Endothelial cell of umbilical vein (primary cell): ENCODE measurements around the gene DDX47. TPM values are rescaled to one million over a fixed set of nuclear protein-coding genes. Genes with fewer than 3 reads are reported as not detected.

Source experiments
- BruUV-seq: library from RNA; stranded (reverse); fragments of 400-500 nt; replicated peaks from 2 replicates; lab custom pipeline; 2021; lab: Mats Ljungman, UMichigan
- CTCF ChIA-PET: fragments of 300-600, 350-600 bp; sonication (Branson Sonifier 250); formaldehyde crosslinking; loops from one replicate; lab custom pipeline; 2021; ENCODE audit warnings: antibody characterized with exemption, inconsistent platforms; lab: Charles Lee
- POLR2A ChIA-PET: fragments of 300-600, 350-600 bp; sonication (Branson Sonifier 250); formaldehyde crosslinking; loops from one replicate; lab custom pipeline; 2021; ENCODE audit warnings: antibody characterized with exemption, inconsistent platforms; lab: Charles Lee
- DNase-seq: peaks from one replicate; pipeline ENCODE4 v3.0.0-alpha.2; 2011; ENCODE audit warnings: low read depth, low spot score
- FAIRE-seq: peaks from 2 replicates; lab custom pipeline; 2011; peaks lifted over from hg19 to GRCh38; lab: Jason Lieb, UNC
- H2AFZ ChIP-seq: 2 replicates; pipeline ENCODE4 v1.6.0; 2012; ENCODE audit warnings: low read depth, low read length, control low read depth, inconsistent platforms
- H3K27ac ChIP-seq: 2 replicates; pipeline ENCODE4 v1.5.1; 2011; ENCODE audit warnings: low read depth, mild to moderate bottlenecking, control low read depth, low read length, moderate library complexity; ENCODE audit not compliant: insufficient read depth
- H3K27me3 ChIP-seq, 2 experiments: 2 replicates each; pipeline versions ENCODE4 v1.6.0 to v1.6.1; 2011; ENCODE audit warnings: low read length in 2 of 2, mixed read lengths in 1 of 2; ENCODE audit not compliant: control insufficient read depth in 2 of 2, insufficient read depth in 2 of 2
- H3K36me3 ChIP-seq, 2 experiments: 2 replicates in 1 of 2; 3 replicates in 1 of 2; pipeline ENCODE4 v1.5.1; 2011; ENCODE audit warnings: low read length in 2 of 2, mild to moderate bottlenecking in 1 of 2, moderate library complexity in 1 of 2; ENCODE audit not compliant: control insufficient read depth in 2 of 2, insufficient read depth in 2 of 2; ENCODE audit errors: extremely low read depth in 1 of 2
- H3K4me1 ChIP-seq: 3 replicates; pipeline ENCODE4 v1.5.1; 2011; ENCODE audit warnings: mild to moderate bottlenecking, low read length; ENCODE audit not compliant: control insufficient read depth, insufficient read depth; ENCODE audit errors: extremely low read depth
- H3K4me2 ChIP-seq: 2 replicates; pipeline ENCODE4 v1.6.1; 2011; ENCODE audit warnings: low read length, control low read depth, mixed read lengths; ENCODE audit not compliant: insufficient read depth
- H3K4me3 ChIP-seq, 3 experiments: fragments of 200-600 bp in 1 of 3; sonication (generic), shearing (Covaris generic) in 1 of 3; replicated peaks in 1 of 3; 2 replicates each; pipeline ENCODE4 v1.5.1; 2011 to 2016; ENCODE audit warnings: control low read depth in 3 of 3, low read length in 3 of 3, mild to moderate bottlenecking in 2 of 3, inconsistent platforms in 1 of 3, low read depth in 1 of 3, moderate library complexity in 1 of 3; ENCODE audit not compliant: insufficient read depth in 1 of 3
- H3K79me2 ChIP-seq: 2 replicates; pipeline ENCODE4 v1.6.0; 2012; ENCODE audit warnings: low read length, inconsistent platforms; ENCODE audit not compliant: control insufficient read depth, insufficient read depth
- H3K9ac ChIP-seq: replicated peaks from 2 replicates; pipeline ENCODE3; 2011; ENCODE audit warnings: low read length, control low read depth; ENCODE audit not compliant: insufficient read depth; ENCODE audit errors: extremely low read depth
- H3K9me1 ChIP-seq: replicated peaks from 3 replicates; pipeline ENCODE4 v1.6.0; 2011; ENCODE audit warnings: mild to moderate bottlenecking, low read length; ENCODE audit not compliant: control insufficient read depth, insufficient read depth; ENCODE audit errors: extremely low read depth
- H3K9me3 ChIP-seq: replicated peaks from 2 replicates; pipeline ENCODE4 v1.5.1; 2012; ENCODE audit warnings: low read length, inconsistent platforms; ENCODE audit not compliant: control insufficient read depth, insufficient read depth
- H4K20me1 ChIP-seq: replicated peaks from 2 replicates; pipeline ENCODE3; 2011; ENCODE audit warnings: mild to moderate bottlenecking, low read length; ENCODE audit not compliant: control insufficient read depth, insufficient read depth; ENCODE audit errors: extremely low read depth
- EZH2 ChIP-seq: IDR thresholded peaks from 2 replicates; pipeline ENCODE4 v1.6.1; 2012; ENCODE audit warnings: borderline replicate concordance, low read depth, mild to moderate bottlenecking, moderate library complexity, low read length, inconsistent platforms; ENCODE audit not compliant: severe bottlenecking
- FOS ChIP-seq: IDR thresholded peaks from 2 replicates; pipeline ENCODE4 v1.6.1; 2011; ENCODE audit warnings: mild to moderate bottlenecking, low read length, moderate library complexity, borderline replicate concordance; ENCODE audit not compliant: insufficient read depth
- GATA2 ChIP-seq: IDR thresholded peaks from 2 replicates; pipeline ENCODE4 v1.7.0; 2011; ENCODE audit warnings: low read depth, mild to moderate bottlenecking, moderate library complexity, mixed read lengths, low read length; ENCODE audit not compliant: insufficient read length, insufficient read depth
- JUN ChIP-seq: IDR thresholded peaks from 2 replicates; pipeline ENCODE4 v1.6.1; 2011; ENCODE audit warnings: borderline replicate concordance, low read depth; ENCODE audit not compliant: insufficient read length, insufficient read depth
- MYC ChIP-seq: IDR thresholded peaks from one replicate; pipeline ENCODE4 v1.6.1; 2011; ENCODE audit warnings: mild to moderate bottlenecking, low read depth, low read length
- POLR2A ChIP-seq: IDR thresholded peaks from 2 replicates; pipeline ENCODE4 v1.6.1; 2012; ENCODE audit warnings: low read depth, mild to moderate bottlenecking, control low read depth, low read length
- POLR2AphosphoS5 ChIP-seq: IDR thresholded peaks from 2 replicates; pipeline ENCODE4 v1.6.1; 2012; ENCODE audit warnings: low read depth, mild to moderate bottlenecking, control low read depth, low read length, moderate library complexity; ENCODE audit not compliant: insufficient read depth
- dilution Hi-C: fragments of 300-500 bp; cut with MboI; formaldehyde crosslinking; loops from one replicate; pipeline ENCODE4 v1.15.0; 2019; ENCODE audit warnings: low sequenced_read_pairs; ENCODE audit not compliant: extremely low pct_ligation_motif_present
- intact Hi-C: fragments of 100-400 bp; cut with micrococcal nuclease; formaldehyde crosslinking; loops from one replicate; pipeline ENCODE4 v1.10.0; 2022
- polyA plus RNA-seq, 4 experiments: library from polyadenylated mRNA; depleted of rRNA in 3 of 4; stranded (reverse) in 3 of 4; unstranded in 1 of 4; fragments of >200 nt; gene quantifications; 2 replicates each; pipeline versions ENCODE4 v1.2.1 to v1.2.3, GENCODE V29; 2011 to 2012; ENCODE audit warnings: missing spikeins in 1 of 4
- total RNA-seq: library from RNA; stranded (reverse); gene quantifications from 2 replicates; pipeline ENCODE4 v1.2.3, GENCODE V29; 2021
- TF ChIP-seq, protein P1 (sequence below), 2 donors: IDR thresholded peaks; 1 replicate in 1 of 2; 2 replicates in 1 of 2; pipeline ENCODE4 v1.5.1; 2011; ENCODE audit warnings: low read length in 2 of 2, mild to moderate bottlenecking in 2 of 2, moderate library complexity in 2 of 2, control low read depth in 1 of 2, inconsistent platforms in 1 of 2, low read depth in 1 of 2; ENCODE audit not compliant: insufficient read depth in 1 of 2; ENCODE audit errors: extremely low read depth in 1 of 2
- TF ChIP-seq, protein P2 (sequence below): IDR thresholded peaks from 2 replicates; pipeline ENCODE4 v1.6.1; 2011; ENCODE audit not compliant: insufficient read depth, insufficient read length

Gene DDX47
- total and polyA plus RNA-seq, 2 donors (not counting 3 experiments of a cell fraction or from before 2014, with no cell fraction given): 73.4 to 74.6 TPM

DNA sequence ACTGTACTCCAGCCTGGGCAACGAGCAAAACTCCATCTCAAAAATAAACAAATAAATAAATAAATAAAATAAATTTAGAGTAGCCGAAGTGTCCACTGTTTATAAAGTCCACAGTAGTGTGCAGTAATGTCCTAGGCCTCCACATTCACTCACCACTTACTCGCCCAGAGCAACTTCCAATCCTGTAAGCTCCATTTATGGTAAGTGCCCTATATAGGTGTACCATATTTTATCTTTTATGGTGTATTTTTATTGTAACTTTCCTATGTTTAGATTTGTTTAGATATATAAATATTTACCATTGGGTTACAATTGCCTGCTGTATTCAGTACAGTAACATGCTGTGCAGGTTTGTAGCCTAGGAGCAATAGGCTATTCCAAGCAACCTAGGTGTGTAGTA lies 40.3 kb downstream of the DDX47 start:
- no peak for TF ChIP-seq MYC
- TF ChIP-seq GATA2: no peak
- no peak for FAIRE-seq
- Histone ChIP-seq H3K4me1 (no peaks in the 10 kb centered on the region), H3K79me2 (no peaks in the 10 kb centered on the region), H3K36me3 (no peaks in the 10 kb centered on the region), H3K9me1 (no peaks in the 10 kb centered on the region), H3K4me2 (no peak overlapping the region), H3K4me3 (no peak overlapping the region), H4K20me1 (no peaks in the 10 kb centered on the region), H3K9me3 (no peaks in the 10 kb centered on the region), H3K9ac (no peak overlapping the region), H3K27ac (no peak overlapping the region), H2AFZ (no peak overlapping the region), H3K27me3 (no peaks in the 10 kb centered on the region)
- dilution Hi-C loops (no loop called here), intact Hi-C loops (no loop called here)
- CTCF ChIA-PET: no interaction called here
- POLR2A ChIA-PET: no interaction called here
- DNase-seq: no peak
- BruUV-seq: no TSS peak

DNA sequence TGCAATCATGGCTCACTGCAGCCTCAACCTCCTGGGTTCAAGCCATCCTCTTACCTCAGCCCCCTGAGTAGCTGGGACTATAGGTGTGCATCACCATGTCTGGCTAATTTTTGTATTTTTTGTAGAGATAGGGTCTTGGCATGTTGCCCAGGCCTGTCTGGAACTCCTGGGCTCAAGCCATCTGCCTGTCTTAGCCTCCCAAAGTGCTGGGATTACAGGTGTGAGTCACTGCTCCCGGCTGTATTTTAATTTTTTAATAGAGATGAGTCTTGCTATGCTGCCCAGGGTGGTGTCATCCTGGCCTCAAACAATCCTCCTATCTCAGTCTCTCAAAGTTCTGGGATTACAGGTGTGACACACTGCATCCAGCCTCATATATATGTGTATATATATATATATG lies 46.5 kb downstream of the DDX47 start:
- H3K4me2 ChIP-seq: no peak overlapping the region
- no peak overlapping the region for H3K27ac ChIP-seq
- CTCF ChIA-PET: interaction anchor here (0.6 kb wide), 1 partner anchor 112 kb away, joined by 3 read pairs; no protein-coding TSS in a partner anchor
- no peaks in the 10 kb centered on the region for H3K4me1 ChIP-seq
- no peaks in the 10 kb centered on the region for H3K9me1 ChIP-seq
- no peak overlapping the region for H2AFZ ChIP-seq
- TF ChIP-seq, protein P1, sequence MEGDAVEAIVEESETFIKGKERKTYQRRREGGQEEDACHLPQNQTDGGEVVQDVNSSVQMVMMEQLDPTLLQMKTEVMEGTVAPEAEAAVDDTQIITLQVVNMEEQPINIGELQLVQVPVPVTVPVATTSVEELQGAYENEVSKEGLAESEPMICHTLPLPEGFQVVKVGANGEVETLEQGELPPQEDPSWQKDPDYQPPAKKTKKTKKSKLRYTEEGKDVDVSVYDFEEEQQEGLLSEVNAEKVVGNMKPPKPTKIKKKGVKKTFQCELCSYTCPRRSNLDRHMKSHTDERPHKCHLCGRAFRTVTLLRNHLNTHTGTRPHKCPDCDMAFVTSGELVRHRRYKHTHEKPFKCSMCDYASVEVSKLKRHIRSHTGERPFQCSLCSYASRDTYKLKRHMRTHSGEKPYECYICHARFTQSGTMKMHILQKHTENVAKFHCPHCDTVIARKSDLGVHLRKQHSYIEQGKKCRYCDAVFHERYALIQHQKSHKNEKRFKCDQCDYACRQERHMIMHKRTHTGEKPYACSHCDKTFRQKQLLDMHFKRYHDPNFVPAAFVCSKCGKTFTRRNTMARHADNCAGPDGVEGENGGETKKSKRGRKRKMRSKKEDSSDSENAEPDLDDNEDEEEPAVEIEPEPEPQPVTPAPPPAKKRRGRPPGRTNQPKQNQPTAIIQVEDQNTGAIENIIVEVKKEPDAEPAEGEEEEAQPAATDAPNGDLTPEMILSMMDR (IDR thresholded peaks at IDR 0.05; ENCODE audit: extremely low read depth in 1 of 2, insufficient read depth in 1 of 2, low read depth in 1 of 2, low read length in 2 of 2): no peak
- TF ChIP-seq GATA2: no peak
- no peak for TF ChIP-seq POLR2A
- no peak for TF ChIP-seq FOS
- no peak for TF ChIP-seq EZH2
- TF ChIP-seq, protein P2, sequence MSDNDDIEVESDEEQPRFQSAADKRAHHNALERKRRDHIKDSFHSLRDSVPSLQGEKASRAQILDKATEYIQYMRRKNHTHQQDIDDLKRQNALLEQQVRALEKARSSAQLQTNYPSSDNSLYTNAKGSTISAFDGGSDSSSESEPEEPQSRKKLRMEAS: no peak
- TF ChIP-seq POLR2AphosphoS5: no peak
- TF ChIP-seq JUN: no peak
- TF ChIP-seq MYC: no peak
- no peak overlapping the region for H3K4me3 ChIP-seq
- no TSS peak for BruUV-seq
- no peak overlapping the region for H3K9ac ChIP-seq
- POLR2A ChIA-PET: no interaction called here
- H4K20me1 ChIP-seq: no peaks in the 10 kb centered on the region
- FAIRE-seq (no peak), DNase-seq (no peak)
- H3K79me2 ChIP-seq: no peaks in the 10 kb centered on the region
- H3K36me3 ChIP-seq: no peaks in the 10 kb centered on the region
- dilution Hi-C loops: no loop called here
- intact Hi-C loops: no loop called here
- H3K9me3 ChIP-seq: no peaks in the 10 kb centered on the region
- no peaks in the 10 kb centered on the region for H3K27me3 ChIP-seq
